ENCODE results near the gene DCAF8.
"Not testable (repeated sequence)": the region's sequence is repeated elsewhere in the genome, so short reads cannot be mapped to it uniquely, and the experiment has no call there.

The DCAF8 gene

DNA sequence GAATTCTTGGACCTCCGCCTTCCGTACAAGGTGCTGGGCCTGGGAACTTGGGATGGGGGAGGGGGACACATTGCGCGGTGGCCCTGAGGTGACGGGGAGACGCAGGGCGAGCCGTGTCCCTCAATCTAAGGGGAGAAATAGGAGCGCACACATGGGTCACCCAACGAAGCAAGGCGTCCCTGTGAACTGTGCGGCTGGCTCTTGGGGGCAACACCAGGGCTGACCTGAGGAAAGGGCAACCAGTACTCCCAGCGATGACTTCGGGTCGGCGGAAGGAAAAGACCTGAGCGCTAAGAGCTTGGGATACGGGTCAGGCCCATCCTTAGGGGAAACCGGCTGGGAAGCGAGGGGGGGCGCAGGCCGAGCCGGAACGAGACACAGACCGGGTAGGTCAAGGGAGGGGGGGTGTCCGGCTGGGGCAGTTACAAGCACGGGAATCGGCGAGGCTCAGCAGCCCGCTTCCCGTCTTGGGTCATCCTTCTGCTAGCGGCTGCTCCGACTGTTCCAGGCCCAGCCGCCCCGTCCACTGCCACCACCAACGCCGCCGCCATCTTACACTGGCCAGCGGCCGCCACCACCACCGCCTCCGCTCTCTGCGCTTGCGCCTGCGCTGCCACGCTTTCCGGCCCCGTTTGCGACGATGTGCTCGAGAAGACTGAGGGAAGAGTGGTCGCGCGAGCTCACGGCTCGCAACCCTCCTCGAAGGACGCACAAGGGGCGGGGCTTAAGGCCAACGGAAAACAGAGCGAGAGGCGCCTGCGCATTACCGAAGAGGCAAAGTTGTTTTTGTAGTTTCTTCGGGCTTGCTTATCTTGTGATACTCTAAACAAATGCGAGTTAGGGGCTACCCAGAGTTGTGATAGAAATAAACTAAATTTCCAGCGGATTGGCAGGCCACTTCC is at the start of gene DCAF8:
TSS of gene DCAF8 (minus strand) at position 657 of the 902 bp plus-strand sequence. CDS start 18,541 bp downstream, outside the sequence.
- DNase-seq, result peak; percentile 96 to 97

- DNase-seq, result no peak
Measured at GRCh38 chr1:160309571-160309970, 47.2 kb upstream of the DCAF8 start.

GRCh38 chr1:160309185-160309557 is 46.8 kb upstream of the DCAF8 start:
- DNase-seq, result no peak

- DNase-seq, result no peak
Measured at GRCh38 chr1:160308451-160309184, 46.3 kb upstream of the DCAF8 start.

DNA sequence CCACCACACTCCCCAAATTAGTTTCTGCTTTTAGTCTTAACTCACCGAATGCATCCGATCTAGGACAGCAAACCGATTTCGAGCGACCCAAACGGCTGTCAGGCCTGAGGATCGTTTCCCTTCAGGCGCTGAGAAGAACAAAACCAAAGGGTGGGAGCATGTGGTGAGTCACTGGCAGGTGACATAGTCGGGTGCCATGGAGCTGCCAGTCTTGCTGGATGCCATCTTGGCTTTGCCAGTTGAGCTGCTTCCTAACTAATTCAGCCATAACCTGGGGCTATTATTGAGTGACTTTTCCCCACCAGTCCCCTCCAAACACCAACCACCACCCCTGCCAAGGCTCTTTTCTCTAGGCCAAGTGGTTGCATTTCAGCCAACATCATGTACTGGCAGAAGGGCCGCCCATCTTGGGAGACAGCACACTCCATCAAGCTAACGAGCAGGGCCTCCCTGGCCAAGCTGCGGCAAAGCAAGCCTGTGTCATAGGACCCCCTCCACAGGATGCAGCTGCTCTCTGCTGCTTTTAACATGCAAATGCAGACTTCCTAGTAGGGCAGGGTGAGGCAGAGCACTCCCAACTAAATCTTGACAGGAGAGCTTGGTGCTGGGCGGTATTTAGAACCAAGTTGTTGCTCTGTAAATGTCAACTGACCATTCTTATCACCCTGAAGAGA is 44.9 kb upstream of the DCAF8 start:
- no peak for DNase-seq

GRCh38 chr1:160300173-160300572 is 37.8 kb upstream of the DCAF8 start:
- no peak for DNase-seq

- DNase-seq, result no peak
Measured at GRCh38 chr1:160296036-160296435, 33.7 kb upstream of the DCAF8 start.

DNA sequence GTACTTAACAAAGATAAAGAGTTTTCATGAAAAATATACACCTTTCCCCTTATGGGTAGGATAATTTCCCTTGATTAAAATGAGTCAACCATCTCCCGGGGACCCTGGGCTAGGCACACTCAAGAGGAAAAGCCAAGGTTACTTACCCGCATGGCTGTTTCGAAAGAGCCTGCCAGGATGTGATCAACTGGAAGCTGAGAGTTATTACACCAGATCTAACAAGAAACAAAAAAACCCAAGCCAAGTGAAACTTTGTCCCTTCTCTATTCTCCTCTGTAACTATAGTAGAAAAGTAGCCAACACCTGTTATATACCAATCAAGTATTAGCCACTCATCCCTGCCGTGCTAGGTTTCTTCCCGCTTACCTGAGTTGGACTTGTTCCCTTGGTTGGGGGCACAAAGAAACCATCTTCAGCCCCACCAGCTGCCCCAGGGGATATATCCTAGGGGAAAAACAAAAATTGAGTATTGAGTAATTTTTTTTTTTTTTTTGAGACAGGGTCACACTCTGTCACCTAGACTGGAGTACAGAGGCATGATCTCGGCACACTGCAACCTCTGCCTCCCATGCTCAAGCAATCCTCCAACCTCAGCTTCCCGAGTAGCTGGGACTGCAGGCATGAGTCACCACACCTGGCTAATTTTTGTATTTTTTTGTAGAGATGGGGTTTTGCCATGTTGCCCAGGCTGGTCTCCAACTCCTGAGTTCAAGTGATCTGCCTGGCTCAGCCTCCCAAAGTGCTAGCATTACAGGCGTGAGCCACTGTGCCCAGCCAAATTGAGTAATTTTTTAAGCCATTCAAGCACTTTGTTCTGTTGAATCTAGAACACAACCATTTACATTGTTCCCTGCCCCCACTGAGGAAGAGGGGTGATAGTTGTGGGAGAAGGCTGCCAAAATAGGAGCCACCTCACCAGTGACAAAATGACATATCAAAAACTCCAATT is 30.9 kb upstream of the DCAF8 start:
- DNase-seq, result no peak

GRCh38 chr1:160291248-160292220 is 29.2 kb upstream of the DCAF8 start:
- DNase-seq, result peak; percentile 46 to 51

DNA sequence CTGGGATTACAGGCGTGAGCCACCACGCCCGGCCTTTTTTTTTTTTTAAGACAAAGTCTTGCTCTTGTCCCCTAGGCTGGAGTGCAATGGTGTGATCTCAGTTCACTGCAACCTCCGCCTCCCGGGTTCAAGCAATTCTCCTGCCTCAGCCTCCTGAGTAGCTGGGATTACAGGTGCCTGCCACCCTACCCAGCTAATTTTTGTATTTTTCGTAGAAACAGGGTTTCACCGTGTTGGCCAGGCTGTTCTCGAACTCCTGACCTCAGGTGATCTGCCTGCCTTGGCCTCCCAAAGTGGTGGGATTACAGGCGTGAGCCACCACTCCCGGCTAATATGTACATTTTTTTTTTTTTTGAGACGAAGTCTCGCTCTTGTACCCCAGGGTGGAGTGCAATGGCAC is 25.4 kb upstream of the DCAF8 start:
- DNase-seq, result not testable (repeated sequence)

DNA sequence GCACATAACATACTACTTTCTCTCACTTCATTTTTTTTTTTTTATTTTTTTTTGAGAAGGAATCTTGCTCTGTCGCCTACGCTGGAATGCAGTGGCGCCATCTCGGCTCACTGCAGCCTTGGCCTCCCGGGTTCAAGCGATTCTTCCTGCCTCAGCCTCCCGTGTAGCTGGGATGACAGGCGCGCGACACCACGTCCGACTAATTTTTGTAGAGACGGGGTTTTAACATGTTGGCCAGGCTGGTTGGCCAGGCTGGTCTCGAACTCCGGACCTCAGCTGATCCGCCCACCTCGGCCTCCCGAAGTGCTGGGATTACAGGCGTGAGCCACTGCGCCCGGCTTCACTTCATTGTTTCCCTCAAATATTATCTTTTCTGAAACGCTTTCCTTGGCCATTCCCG is 23.2 kb upstream of the DCAF8 start:
- DNase-seq, result no peak

GRCh38 chr1:160284782-160285344 is 22.5 kb upstream of the DCAF8 start, which contains the start of gene PEX19:
Gene PEX19, minus strand, starts transcription at chr1:160285133. Its CDS starts 9 bp downstream, at chr1:160285124.
- peak; percentile 73 to 82 for DNase-seq

DNA sequence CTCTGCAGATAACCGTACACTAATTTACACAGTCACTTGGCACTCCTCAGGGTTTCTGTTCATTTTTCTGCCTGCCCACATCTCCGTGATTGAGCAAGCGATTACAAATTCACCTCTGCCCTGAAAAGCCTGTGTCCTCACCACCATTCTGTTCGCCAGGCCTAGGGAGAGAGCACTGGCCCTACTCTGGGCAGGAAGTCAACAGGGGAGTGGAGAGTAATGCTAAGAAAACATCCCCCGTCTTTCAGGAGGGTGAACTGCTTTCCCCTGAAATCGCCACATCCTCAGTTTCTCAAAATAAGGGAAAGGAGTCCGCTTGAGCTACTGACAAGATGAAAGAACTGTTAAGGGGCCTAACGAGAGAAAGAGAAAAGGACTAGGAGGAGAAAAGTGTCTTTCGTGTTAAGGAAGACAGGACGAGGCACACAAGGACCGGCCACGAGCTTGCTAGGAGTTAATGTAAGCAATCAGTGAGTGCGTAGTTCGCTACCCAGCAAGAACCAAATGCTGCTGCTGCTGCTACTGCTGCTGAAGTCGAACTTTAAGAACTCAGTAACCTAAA is 22.0 kb upstream of the DCAF8 start:
- DNase-seq, result peak in 1 of 2 experiments; percentile 14

DNA sequence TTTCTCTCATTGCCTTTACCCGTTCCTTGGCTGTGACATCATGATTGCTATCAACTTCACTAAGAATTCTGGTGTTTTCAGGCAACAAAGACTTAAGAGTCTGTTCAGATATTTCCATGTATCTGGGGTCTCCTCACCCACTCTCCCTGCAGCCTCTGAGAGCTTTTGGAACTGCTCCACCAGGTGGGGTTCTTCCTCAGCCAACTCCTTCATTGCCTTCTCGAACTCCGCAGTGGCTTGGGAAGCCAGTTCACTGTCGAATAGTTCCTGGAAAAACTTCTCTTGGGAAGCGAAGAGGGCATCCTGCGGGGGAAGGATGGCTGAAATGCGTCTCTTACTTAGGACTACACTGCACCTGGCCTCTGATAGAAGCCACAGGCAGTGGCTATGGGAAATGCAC is 20.5 kb upstream of the DCAF8 start:
- DNase-seq, result no peak

GRCh38 chr1:160277987-160278386 is 15.6 kb upstream of the DCAF8 start:
- no peak for DNase-seq

- no peak for DNase-seq
Measured at GRCh38 chr1:160277330-160277729, 15.0 kb upstream of the DCAF8 start.

DNA sequence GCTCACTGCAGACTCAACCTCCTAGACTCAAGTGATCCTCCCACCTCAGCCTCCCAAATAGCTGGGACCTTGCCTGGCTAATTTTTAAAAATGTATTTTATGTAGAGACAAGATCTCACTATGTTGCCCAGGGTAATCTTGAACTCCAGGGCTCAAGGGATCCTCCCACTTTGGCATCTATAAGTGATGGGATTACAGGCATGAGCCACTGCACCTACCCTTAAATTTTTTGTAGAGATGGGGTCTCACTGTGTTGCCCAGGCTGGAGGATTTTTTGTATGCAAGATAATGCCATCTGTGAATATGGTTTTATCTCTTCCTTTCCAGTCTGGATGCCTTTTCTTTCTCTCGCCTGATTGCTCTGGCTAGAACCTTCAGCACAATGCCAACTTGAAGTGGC is 8.7 kb upstream of the DCAF8 start:
- DNase-seq, result no peak

GRCh38 chr1:160267284-160267991 is 5.1 kb upstream of the DCAF8 start:
- no peak for DNase-seq

DNA sequence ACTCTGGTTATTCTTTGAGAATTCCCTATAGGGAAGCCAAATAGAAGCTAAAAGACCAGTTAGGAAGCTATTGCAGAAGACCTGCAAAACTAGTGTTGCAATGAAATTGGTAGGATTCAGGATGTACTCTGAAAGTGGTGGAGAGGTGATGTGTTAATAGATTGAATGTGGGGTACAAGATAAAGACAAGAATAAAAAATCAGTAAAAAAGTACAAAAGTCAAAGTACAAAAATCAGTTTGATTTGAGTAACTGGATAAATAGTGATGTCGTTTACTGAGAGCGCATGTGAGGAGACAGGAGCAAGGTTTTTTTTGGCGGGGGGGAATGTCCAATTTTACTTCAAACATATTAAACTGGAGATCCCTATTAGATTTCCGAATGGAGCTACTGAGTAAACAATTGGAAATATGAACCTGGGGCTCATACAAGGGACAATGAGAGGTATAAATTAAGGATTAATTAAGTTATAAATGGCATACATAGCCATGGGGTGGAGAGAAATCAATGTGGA is 2.5 kb upstream of the DCAF8 start:
- DNase-seq, result no peak

All from SHP77 (cell line).